ENCODE results near the gene GLB1L3.

Gene GLB1L3

GRCh38 chr11:134275534-134276395 is at the start of gene GLB1L3 (continued):
- TF ChIP-seq ZNF26 (tag by site-specific recombination; IDR thresholded peaks at IDR 0.05): no peak
- TF ChIP-seq ZNF16 (tag by site-specific recombination; IDR thresholded peaks at IDR 0.05; ENCODE audit: low read depth): no peak
- no peak for TF ChIP-seq ZNF626 (tag by site-specific recombination; IDR thresholded peaks at IDR 0.05)
- TF ChIP-seq ZIC2 (tag by site-specific recombination; IDR thresholded peaks at IDR 0.05): peak; percentile 90
- TF ChIP-seq ZNF175 (tag by site-specific recombination; IDR thresholded peaks at IDR 0.05): no peak
- TF ChIP-seq ZBTB44 (tag by site-specific recombination; IDR thresholded peaks at IDR 0.05): no peak
- no peak for TF ChIP-seq ZNF155 (tag by site-specific recombination; IDR thresholded peaks at IDR 0.05)
- 0 out of 2 replicates have a peak, but pooled peaks have one; percentile 55 for TF ChIP-seq ZNF843 (tag by site-specific recombination; IDR thresholded peaks at IDR 0.05)
- TF ChIP-seq GLIS2 (tag by site-specific recombination; IDR thresholded peaks at IDR 0.05): peak; percentile 87
- no peak for TF ChIP-seq ZNF560 (tag by site-specific recombination; IDR thresholded peaks at IDR 0.05; ENCODE audit: borderline replicate concordance)
- TF ChIP-seq ZXDB (tag by site-specific recombination; IDR thresholded peaks at IDR 0.05): 0 out of 2 replicates have a peak, but pooled peaks have one; percentile 48
- TF ChIP-seq KLF1 (tag by site-specific recombination; IDR thresholded peaks at IDR 0.05): peak; percentile 72; the same call in 1 of the 2 replicates
- TF ChIP-seq ZFHX2 (tag by site-specific recombination; conservative IDR thresholded peaks at IDR 0.05): no peak
- peak; percentile 77 for TF ChIP-seq ZNF335 (tag by site-specific recombination; conservative IDR thresholded peaks at IDR 0.05)
- TF ChIP-seq ZFP41 (tag by site-specific recombination; IDR thresholded peaks at IDR 0.05; ENCODE audit: borderline replicate concordance): no peak
- 0 out of 2 replicates have a peak, but pooled peaks have one; percentile 33 for TF ChIP-seq ZNF501 (tag by site-specific recombination; IDR thresholded peaks at IDR 0.05)
- peak; percentile 60; the same call in 1 of the 2 replicates for TF ChIP-seq KLF17 (tag by site-specific recombination; IDR thresholded peaks at IDR 0.05)
- no peak for TF ChIP-seq MEIS1 (CRISPR knock-in tag; IDR thresholded peaks at IDR 0.05; ENCODE audit: borderline replicate concordance)
- TF ChIP-seq ZFP69B (tag by site-specific recombination; IDR thresholded peaks at IDR 0.05): 0 out of 2 replicates have a peak, but pooled peaks have one; percentile 14
- TF ChIP-seq RBAK (tag by site-specific recombination; IDR thresholded peaks at IDR 0.05): no peak
- no peak for TF ChIP-seq ZNF214 (tag by site-specific recombination; IDR thresholded peaks at IDR 0.05; ENCODE audit: borderline replicate concordance)
- TF ChIP-seq ZNF24 (tag by site-specific recombination; IDR thresholded peaks at IDR 0.05): no peak
- TF ChIP-seq ZNF701 (tag by site-specific recombination; IDR thresholded peaks at IDR 0.05): no peak
- peak; percentile 22; the same call in 1 of the 2 replicates for TF ChIP-seq ZNF394 (tag by site-specific recombination; IDR thresholded peaks at IDR 0.05; ENCODE audit: borderline replicate concordance)
- no peak for TF ChIP-seq ZNF48 (tag by site-specific recombination; IDR thresholded peaks at IDR 0.05)
- peak; percentile 83 for TF ChIP-seq ZBTB8A (tag by site-specific recombination; IDR thresholded peaks at IDR 0.05)
- no peak for TF ChIP-seq ZNF792 (tag by site-specific recombination; IDR thresholded peaks at IDR 0.05)
- no peak for TF ChIP-seq ZNF350 (tag by site-specific recombination; IDR thresholded peaks at IDR 0.05)
- no peak for TF ChIP-seq ZBTB1 (tag by site-specific recombination; IDR thresholded peaks at IDR 0.05)
- no peak for TF ChIP-seq ZNF302 (tag by site-specific recombination; IDR thresholded peaks at IDR 0.05; ENCODE audit: low read depth)
- no peak for TF ChIP-seq ZNF670 (tag by site-specific recombination; IDR thresholded peaks at IDR 0.05; ENCODE audit: low read depth)
- TF ChIP-seq ZNF37A (tag by site-specific recombination; IDR thresholded peaks at IDR 0.05): no peak
- TF ChIP-seq ZSCAN4 (tag by site-specific recombination; IDR thresholded peaks at IDR 0.05): no peak
- no peak for TF ChIP-seq ZNF223 (tag by site-specific recombination; IDR thresholded peaks at IDR 0.05)
- no peak for TF ChIP-seq ZNF830 (tag by site-specific recombination; IDR thresholded peaks at IDR 0.05; ENCODE audit: low read depth)
